Lower leg skin (tissue), 4 donors: ENCODE data around the gene OR11A1. TPM values are rescaled to one million over a fixed set of nuclear protein-coding genes. Genes with fewer than 3 reads are reported as not detected.
"Not testable (repeated sequence)": the region's sequence is repeated elsewhere in the genome, so short reads cannot be mapped to it uniquely, and the experiment has no call there.

Experiments
- DNase-seq, 2 donors: peaks; one replicate each; pipeline ENCODE4 v3.0.0-alpha.2; 2019; ENCODE audit warnings: low spot score in 2 of 2
- H3K4me3 ChIP-seq: fragments of 200-600 bp; sonication (generic); 2 replicates; pipeline ENCODE4 v1.5.1; 2017; ENCODE audit warnings: mild to moderate bottlenecking, low read depth; ENCODE audit not compliant: poor library complexity, severe bottlenecking
- POLR2A ChIP-seq, 2 donors: fragments of 450-650 bp; IDR thresholded peaks; one replicate each; pipeline ENCODE4 v1.6.1; 2016 to 2017; ENCODE audit warnings: antibody characterized with exemption in 2 of 2, mild to moderate bottlenecking in 1 of 2, moderate library complexity in 1 of 2
- WGBS, 2 donors: methylation state at CpG; one replicate each; pipeline ENCODE4 v1.1.5; 2018; 5-methylcytosine and 5-hydroxymethylcytosine counted together
- intact Hi-C: fragments of 100-400 bp; cut with DNase I; formaldehyde crosslinking; loops from one replicate; pipeline ENCODE4 v1.15.0; 2023; ENCODE audit warnings: low total_unique reads
- total RNA-seq, 4 donors: library from RNA; depleted of rRNA; stranded (reverse); fragments of >200 nt; gene quantifications; one replicate each; pipeline ENCODE4 v1.1.0, GENCODE V29; 2016
- TF ChIP-seq, protein P1 (sequence below), 3 donors: fragments of 450-650 bp; IDR thresholded peaks; one replicate each; pipeline ENCODE4 v1.5.1; 2016; ENCODE audit warnings: antibody characterized with exemption in 3 of 3, mild to moderate bottlenecking in 3 of 3, moderate library complexity in 2 of 3

Gene OR11A1
- total RNA-seq, 4 donors from 2014 or later = not detected

DNA sequence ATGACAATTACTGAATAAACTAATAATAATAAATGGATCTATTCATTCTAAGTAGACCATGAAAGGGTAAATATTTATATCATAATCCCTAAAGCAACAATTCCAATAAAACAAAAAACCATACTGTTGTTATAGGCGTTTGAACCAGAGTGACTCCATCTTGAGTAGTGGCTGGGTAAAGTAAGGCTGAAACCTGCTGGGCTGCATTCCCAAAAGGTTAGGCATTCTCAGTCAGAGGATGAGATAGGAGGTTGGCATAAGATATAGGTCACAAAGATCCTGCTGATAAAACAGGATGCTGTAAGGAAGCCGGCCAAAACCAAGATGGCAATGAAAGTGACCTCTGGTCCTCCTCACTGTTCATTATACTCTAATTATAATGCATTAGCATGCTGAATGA lies 8.4 kb upstream of the OR11A1 start:
- 50 to 52% methylated on average over 2 of the region's 2 CpGs for WGBS, 2 donors
- no peak for DNase-seq
- no peak for TF ChIP-seq POLR2A (IDR thresholded peaks at IDR 0.05)
- TF ChIP-seq, protein P1, sequence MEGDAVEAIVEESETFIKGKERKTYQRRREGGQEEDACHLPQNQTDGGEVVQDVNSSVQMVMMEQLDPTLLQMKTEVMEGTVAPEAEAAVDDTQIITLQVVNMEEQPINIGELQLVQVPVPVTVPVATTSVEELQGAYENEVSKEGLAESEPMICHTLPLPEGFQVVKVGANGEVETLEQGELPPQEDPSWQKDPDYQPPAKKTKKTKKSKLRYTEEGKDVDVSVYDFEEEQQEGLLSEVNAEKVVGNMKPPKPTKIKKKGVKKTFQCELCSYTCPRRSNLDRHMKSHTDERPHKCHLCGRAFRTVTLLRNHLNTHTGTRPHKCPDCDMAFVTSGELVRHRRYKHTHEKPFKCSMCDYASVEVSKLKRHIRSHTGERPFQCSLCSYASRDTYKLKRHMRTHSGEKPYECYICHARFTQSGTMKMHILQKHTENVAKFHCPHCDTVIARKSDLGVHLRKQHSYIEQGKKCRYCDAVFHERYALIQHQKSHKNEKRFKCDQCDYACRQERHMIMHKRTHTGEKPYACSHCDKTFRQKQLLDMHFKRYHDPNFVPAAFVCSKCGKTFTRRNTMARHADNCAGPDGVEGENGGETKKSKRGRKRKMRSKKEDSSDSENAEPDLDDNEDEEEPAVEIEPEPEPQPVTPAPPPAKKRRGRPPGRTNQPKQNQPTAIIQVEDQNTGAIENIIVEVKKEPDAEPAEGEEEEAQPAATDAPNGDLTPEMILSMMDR (IDR thresholded peaks at IDR 0.05) = no peak
- H3K4me3 ChIP-seq = no peak overlapping the region
- intact Hi-C loops = no loop called here

DNA sequence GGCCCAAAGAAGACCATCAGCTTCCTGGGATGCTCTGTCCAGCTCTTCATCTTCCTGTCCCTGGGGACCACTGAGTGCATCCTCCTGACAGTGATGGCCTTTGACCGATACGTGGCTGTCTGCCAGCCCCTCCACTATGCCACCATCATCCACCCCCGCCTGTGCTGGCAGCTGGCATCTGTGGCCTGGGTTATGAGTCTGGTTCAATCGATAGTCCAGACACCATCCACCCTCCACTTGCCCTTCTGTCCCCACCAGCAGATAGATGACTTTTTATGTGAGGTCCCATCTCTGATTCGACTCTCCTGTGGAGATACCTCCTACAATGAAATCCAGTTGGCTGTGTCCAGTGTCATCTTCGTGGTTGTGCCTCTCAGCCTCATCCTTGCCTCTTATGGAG lies 5.2 kb upstream of the OR11A1 start:
- no peak overlapping the region for H3K4me3 ChIP-seq
- WGBS, 2 donors = 75 to 87% methylated on average over 6 of the region's 6 CpGs
- TF ChIP-seq, protein P1 (IDR thresholded peaks at IDR 0.05) = no peak
- no peak for TF ChIP-seq POLR2A (IDR thresholded peaks at IDR 0.05)
- DNase-seq = no peak
- intact Hi-C loops = no loop called here

DNA sequence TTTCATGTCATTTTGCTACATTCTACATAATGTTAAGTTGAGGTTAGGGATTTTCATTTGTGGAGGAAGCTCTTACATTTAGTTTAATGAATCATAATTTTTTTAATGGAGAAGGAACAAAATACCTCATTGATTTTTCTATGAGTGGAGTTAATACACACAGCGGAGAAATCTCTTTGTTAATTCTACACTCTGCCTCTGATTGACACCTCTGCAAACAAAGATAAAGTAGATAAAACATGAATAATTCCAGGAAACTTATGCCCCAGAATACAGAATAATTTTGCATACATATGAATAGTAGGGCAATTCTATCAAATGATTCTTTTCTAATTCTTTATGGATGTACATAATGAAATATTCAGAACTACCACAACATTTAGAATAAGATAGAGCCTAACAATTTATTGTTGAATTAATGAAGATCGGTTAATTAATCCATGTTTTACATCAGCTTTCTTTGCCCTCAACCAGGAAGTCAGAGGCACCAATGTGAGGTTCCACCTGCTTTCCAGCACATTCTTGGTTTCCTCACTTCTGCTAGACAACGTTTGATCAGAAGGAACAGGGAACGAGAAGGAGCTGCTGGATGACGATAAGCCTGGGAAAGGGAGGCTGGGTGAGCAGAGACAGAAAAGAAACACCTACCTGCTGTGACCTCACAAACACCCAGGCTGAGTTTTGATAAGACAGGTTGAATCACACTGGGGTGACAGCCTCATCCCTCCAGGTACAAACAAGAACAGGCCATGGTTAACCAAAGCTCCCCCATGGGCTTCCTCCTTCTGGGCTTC lies 4.3 kb upstream of the OR11A1 start:
- H3K4me3 ChIP-seq = no peak overlapping the region
- TF ChIP-seq, protein P1 (IDR thresholded peaks at IDR 0.05) = no peak
- TF ChIP-seq POLR2A (IDR thresholded peaks at IDR 0.05) = no peak
- DNase-seq = no peak
- intact Hi-C loops = no loop called here
- WGBS, 2 donors = 76 to 87% methylated on average over 5 of the region's 5 CpGs

DNA sequence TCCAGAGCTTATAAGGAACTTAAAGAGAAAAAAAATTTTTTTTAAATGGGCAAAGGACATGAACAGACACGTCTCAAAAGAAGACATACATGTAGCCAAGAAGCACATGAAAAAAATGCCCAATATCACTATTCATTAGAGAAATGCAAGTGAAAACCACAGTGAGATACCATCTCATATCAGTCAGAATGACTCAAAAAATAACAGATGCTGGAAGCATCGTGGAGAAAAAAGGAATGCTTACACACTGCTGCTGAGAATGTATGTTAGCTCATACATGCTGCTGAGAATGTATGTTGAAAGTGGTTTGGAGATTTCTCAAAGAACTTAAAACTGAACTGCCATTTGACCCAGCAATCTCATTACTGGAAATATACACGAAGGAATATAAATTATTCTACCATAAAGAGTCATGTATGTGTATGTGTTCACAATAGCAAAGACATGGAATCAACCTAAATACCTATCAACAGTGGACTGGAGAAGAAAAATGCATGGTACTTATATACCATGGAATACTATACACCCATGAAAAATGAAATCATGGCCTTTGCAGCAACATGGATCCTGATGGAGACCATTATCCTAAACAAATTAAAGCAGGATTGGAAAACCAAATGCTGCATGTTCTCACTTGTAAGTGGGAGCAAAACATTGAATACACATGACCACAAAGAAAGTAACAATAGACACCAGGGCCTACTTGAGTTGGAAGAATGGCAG lies 5.2 kb downstream of the OR11A1 start:
- intact Hi-C loops = no loop called here
- DNase-seq = no peak
- no peak for TF ChIP-seq POLR2A (IDR thresholded peaks at IDR 0.05)
- TF ChIP-seq, protein P1 (IDR thresholded peaks at IDR 0.05) = no peak
- WGBS, 2 donors = 57 to 64% methylated on average over 3 of the region's 3 CpGs
- no peak overlapping the region for H3K4me3 ChIP-seq

DNA sequence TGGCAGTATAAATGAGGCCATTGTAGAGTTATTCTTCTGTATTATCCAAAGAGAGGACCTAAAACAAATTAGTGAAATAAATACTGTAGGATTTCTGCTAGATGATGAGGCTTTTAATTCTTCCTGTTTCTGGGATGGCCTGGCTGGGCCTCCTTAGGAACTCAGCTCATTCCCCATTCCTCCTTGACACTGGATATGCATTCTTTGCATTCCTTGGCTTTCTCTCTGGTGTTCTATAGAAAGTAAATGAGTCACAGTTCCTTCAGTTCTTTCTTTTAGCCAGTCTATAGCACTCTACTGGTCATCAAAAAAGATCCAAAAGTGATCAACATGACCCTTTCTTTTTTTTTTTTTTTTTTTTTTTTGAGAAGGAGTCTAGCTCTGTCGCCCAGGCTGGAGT lies 9.2 kb downstream of the OR11A1 start:
- no peak for DNase-seq
- TF ChIP-seq, protein P1 (IDR thresholded peaks at IDR 0.05) = no peak
- TF ChIP-seq POLR2A (IDR thresholded peaks at IDR 0.05) = no peak
- intact Hi-C loops = no loop called here
- WGBS, 2 donors = 89% methylated on average over 1 of the region's 1 CpG
- H3K4me3 ChIP-seq = no peak overlapping the region

DNA sequence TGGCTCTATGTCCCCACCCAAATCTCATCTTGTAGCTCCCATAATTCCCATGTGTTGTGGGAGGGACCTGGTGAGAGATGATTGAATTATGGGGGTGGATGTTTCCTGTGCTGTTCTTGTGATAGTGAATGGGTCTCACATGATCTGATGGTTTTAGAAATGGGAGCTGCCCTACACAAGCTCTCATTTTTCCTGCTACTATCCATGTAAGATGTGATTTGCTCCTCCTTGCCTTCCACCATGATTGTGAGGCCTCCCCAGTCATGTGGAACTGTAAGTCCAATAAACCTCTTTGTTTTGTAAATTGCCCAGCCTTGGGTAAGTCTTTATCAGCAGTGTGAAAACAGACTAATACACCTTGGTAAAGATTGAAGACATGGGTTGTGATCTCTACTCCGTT lies 12.8 kb downstream of the OR11A1 start:
- intact Hi-C loops = not testable (repeated sequence)

More for the DNA sequence above, 12.8 kb downstream of the OR11A1 start:
- 78 to 81% methylated on average over 1 of the region's 1 CpG for WGBS, 2 donors
- not testable (repeated sequence) for DNase-seq, H3K4me3 ChIP-seq
